Measurements from ENCODE around the gene PCK1.

DNA sequence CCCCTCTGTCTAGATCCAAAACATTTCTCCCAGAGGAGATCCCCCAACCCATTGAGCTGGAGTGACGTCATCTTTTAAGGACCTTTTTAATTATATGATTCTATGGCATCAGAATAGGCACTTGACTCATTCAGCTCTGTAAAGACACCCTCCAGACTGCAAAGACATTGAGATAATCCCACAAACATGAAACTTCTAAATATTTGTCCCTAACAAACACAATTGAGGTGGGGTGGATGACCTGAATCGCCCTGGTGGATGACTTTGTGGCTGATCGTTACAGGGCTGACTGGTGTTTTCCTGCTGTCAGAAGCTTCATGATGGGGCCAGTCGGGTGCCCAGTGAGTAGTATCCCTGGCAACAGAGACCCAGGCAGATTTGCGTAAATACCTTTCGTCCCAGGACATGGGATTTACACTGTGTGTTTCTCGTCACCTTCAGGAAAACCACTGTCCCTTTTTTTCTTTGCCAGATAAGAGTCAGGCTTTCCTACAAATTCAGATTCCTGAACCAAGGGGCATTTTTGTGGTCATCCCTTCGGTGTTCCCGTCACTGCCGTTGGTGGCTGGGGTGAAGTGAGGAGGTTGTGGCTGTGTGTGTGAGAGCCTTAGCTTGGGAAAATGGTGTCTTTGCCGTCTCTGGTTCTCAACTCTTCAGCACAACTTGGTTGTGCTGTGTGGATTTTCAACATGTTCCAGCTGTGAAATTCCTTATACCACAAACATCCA is 5.3 kb upstream of the PCK1 start:
- TF ChIP-seq EZH2 (IDR thresholded peaks at IDR 0.05) (no peak), POLR2AphosphoS5 (IDR thresholded peaks at IDR 0.05; ENCODE audit: borderline replicate concordance, low read depth, low read length) (no peak), FOXP2 (optimal IDR thresholded peaks at IDR 0.05; ENCODE audit: control extremely low read depth, extremely low read length, insufficient read depth) (no peak)
